GM13977 (cell line): ENCODE measurements around the gene ZNF511.

Experiments
- DNase-seq: peaks from one replicate; pipeline ENCODE4 v3.0.0; 2012; ENCODE audit warnings: low spot score
- CTCF ChIP-seq: IDR thresholded peaks from 2 replicates; pipeline ENCODE4 v1.5.1; 2012; ENCODE audit warnings: mild to moderate bottlenecking, control low read depth; ENCODE audit not compliant: insufficient read depth; ENCODE audit errors: extremely low read depth, missing control alignments
- in situ Hi-C: fragments of 300-500 bp; cut with MboI; formaldehyde crosslinking; loops from one replicate; pipeline ENCODE4 v1.12.0; 2022; ENCODE audit warnings: low sequenced_read_pairs, low pct_unique_long_range_greater_than_20kb, mixed read lengths, inconsistent platforms; ENCODE audit not compliant: unreplicated experiment

Gene ZNF511

GRCh38 chr10:133326223-133326551 is 17.5 kb downstream of the ZNF511 start:
- no peak for TF ChIP-seq CTCF
- DNase-seq = no peak
- in situ Hi-C loops = no loop called here

- DNase-seq = peak; percentile 34
- in situ Hi-C loops = no loop called here
- TF ChIP-seq CTCF = no peak
These were observed 18.3 kb downstream of the ZNF511 start for GRCh38 chr10:133326745-133327650.

GRCh38 chr10:133327651-133328357 is 19.1 kb downstream of the ZNF511 start:
- no peak for TF ChIP-seq CTCF
- in situ Hi-C loops = no loop called here
- peak; percentile 32 for DNase-seq

- DNase-seq = no peak
- in situ Hi-C loops = no loop called here
- TF ChIP-seq CTCF = no peak
These were observed 19.9 kb downstream of the ZNF511 start for GRCh38 chr10:133328358-133329343.

GRCh38 chr10:133329491-133330202 is 20.9 kb downstream of the ZNF511 start:
- in situ Hi-C loops = no loop called here
- TF ChIP-seq CTCF = peak; percentile 95
- DNase-seq = peak; percentile 92
